ENCODE measurements around the gene TLCD1.

Gene TLCD1

DNA sequence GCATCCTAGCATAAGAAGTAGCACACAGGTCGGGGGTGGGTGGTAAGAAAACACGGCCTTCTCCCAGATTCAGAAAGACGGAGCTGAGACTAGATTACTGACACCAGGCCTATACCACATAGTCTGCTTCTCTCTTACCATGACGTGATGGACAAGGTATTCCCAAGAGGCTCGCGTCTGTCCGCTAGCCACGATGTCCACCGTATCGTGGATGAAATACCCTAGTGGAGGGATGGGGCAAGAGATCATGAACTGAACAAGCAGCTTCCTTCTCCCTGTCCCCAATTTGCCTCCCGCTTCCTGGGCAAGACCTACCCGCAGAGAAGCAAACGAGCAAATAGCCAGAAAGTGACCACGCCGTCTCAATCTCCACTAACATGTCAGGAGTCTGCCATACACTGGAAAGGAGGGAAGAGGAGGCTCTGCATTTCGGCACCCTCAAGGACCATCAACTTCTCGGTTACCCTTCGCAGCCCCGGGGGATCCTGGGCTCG lies 820 bp downstream of the TLCD1 start:
- peak overlapping the region; percentile 55 for H3K4me3 ChIP-seq (ENCODE audit: low read depth, low read length)
- peaks cover 9% of the 10 kb centered on the region; the same call in 1 of the 2 replicates for H3K4me1 ChIP-seq (ENCODE audit: control insufficient read depth, insufficient read depth, low read length)
- ChIA-PET CTCF (interaction anchor here (0.6 to 13.6 kb wide), 14 partner anchors 12 to 393 kb away, joined by 3 to 445 read pairs (median 3); partner anchors contain the start of genes PROCA1 and TRAF4), POLR2A (interaction anchor here (0.6 to 6.7 kb wide), 24 partner anchors 10 to 359 kb away, joined by 3 to 448 read pairs (median 5); partner anchors contain the start of genes BLTP2, DHRS13, ERAL1 and FAM222B)
- H3K9me3 ChIP-seq (ENCODE audit: control insufficient read depth, insufficient read depth, low read depth, low read length): no peaks in the 10 kb centered on the region
- H3K36me3 ChIP-seq (ENCODE audit: control insufficient read depth in 2 of 2, insufficient read depth in 1 of 2, low read length in 2 of 2): peaks cover 26 to 51% of the 10 kb centered on the region in 2 experiments
- H3K27ac ChIP-seq (ENCODE audit: extremely low read depth, low read depth, low read length): peak overlapping the region; percentile 99
- peak; percentile 52; the same call in 1 of the 2 replicates for TF ChIP-seq ZNF639 (tag by site-specific recombination; IDR thresholded peaks at IDR 0.05)
- TF ChIP-seq ZNF670 (tag by site-specific recombination; IDR thresholded peaks at IDR 0.05; ENCODE audit: low read depth): no peak
- TF ChIP-seq ZNF596 (tag by site-specific recombination; IDR thresholded peaks at IDR 0.05): no peak
- TF ChIP-seq ZNF623 (tag by site-specific recombination; IDR thresholded peaks at IDR 0.05): peak; percentile 2; the same call in 1 of the 2 replicates
- no peak for TF ChIP-seq ZNF621 (tag by site-specific recombination; IDR thresholded peaks at IDR 0.05)
- no peak for TF ChIP-seq ZNF341 (tag by site-specific recombination; IDR thresholded peaks at IDR 0.05; ENCODE audit: low read depth)
- no peak for TF ChIP-seq ZBTB26 (tag by site-specific recombination; optimal IDR thresholded peaks at IDR 0.05)
- TF ChIP-seq ZFP69B (tag by site-specific recombination; IDR thresholded peaks at IDR 0.05): peak; percentile 13; the same call in 1 of the 2 replicates
- TF ChIP-seq TRIM28 (IDR thresholded peaks at IDR 0.05; ENCODE audit: borderline replicate concordance, low read length): no peak
- TF ChIP-seq, protein P1, sequence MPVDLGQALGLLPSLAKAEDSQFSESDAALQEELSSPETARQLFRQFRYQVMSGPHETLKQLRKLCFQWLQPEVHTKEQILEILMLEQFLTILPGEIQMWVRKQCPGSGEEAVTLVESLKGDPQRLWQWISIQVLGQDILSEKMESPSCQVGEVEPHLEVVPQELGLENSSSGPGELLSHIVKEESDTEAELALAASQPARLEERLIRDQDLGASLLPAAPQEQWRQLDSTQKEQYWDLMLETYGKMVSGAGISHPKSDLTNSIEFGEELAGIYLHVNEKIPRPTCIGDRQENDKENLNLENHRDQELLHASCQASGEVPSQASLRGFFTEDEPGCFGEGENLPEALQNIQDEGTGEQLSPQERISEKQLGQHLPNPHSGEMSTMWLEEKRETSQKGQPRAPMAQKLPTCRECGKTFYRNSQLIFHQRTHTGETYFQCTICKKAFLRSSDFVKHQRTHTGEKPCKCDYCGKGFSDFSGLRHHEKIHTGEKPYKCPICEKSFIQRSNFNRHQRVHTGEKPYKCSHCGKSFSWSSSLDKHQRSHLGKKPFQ (tag by site-specific recombination; IDR thresholded peaks at IDR 0.05): peak; percentile 23; the same call in 1 of the 2 replicates
- TF ChIP-seq ZNF274 (IDR thresholded peaks at IDR 0.05; ENCODE audit: low read length): no peak
- TF ChIP-seq ZNF274 (tag by site-specific recombination; IDR thresholded peaks at IDR 0.05; ENCODE audit: borderline replicate concordance): no peak
- no peak; the same call in 1 of the 2 replicates for TF ChIP-seq WT1 (tag by site-specific recombination; IDR thresholded peaks at IDR 0.05)
- TF ChIP-seq, protein P2, sequence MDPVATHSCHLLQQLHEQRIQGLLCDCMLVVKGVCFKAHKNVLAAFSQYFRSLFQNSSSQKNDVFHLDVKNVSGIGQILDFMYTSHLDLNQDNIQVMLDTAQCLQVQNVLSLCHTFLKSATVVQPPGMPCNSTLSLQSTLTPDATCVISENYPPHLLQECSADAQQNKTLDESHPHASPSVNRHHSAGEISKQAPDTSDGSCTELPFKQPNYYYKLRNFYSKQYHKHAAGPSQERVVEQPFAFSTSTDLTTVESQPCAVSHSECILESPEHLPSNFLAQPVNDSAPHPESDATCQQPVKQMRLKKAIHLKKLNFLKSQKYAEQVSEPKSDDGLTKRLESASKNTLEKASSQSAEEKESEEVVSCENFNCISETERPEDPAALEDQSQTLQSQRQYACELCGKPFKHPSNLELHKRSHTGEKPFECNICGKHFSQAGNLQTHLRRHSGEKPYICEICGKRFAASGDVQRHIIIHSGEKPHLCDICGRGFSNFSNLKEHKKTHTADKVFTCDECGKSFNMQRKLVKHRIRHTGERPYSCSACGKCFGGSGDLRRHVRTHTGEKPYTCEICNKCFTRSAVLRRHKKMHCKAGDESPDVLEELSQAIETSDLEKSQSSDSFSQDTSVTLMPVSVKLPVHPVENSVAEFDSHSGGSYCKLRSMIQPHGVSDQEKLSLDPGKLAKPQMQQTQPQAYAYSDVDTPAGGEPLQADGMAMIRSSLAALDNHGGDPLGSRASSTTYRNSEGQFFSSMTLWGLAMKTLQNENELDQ (tag by site-specific recombination; IDR thresholded peaks at IDR 0.05; ENCODE audit: low read depth): no peak
- no peak for TF ChIP-seq ZNF658 (tag by site-specific recombination; IDR thresholded peaks at IDR 0.05)
- no peak for TF ChIP-seq ZNF174 (tag by site-specific recombination; IDR thresholded peaks at IDR 0.05)
- no peak for TF ChIP-seq ZNF155 (tag by site-specific recombination; IDR thresholded peaks at IDR 0.05)
- TF ChIP-seq GLIS1 (tag by site-specific recombination; IDR thresholded peaks at IDR 0.05): no peak
- peak; percentile 75; the same call in 1 of the 2 replicates for TF ChIP-seq ZNF2 (tag by site-specific recombination; IDR thresholded peaks at IDR 0.05)
- peak; percentile 80 for TF ChIP-seq ZNF324 (tag by site-specific recombination; IDR thresholded peaks at IDR 0.05)
- TF ChIP-seq EGR2 (tag by site-specific recombination; IDR thresholded peaks at IDR 0.05; ENCODE audit: low read depth): peak; percentile 30; the same call in 1 of the 2 replicates
- TF ChIP-seq ZBTB7A (tag by site-specific recombination; IDR thresholded peaks at IDR 0.05; ENCODE audit: low read depth): no peak
- TF ChIP-seq KLF8 (tag by site-specific recombination; IDR thresholded peaks at IDR 0.05): 0 out of 2 replicates have a peak, but pooled peaks have one; percentile 2
- TF ChIP-seq ZBTB17 (tag by site-specific recombination; IDR thresholded peaks at IDR 0.05): 0 out of 2 replicates have a peak, but pooled peaks have one; percentile 86
- TF ChIP-seq ZNF629 (tag by site-specific recombination; IDR thresholded peaks at IDR 0.05): peak; percentile 92
- no peak for TF ChIP-seq ZNF777 (tag by site-specific recombination; IDR thresholded peaks at IDR 0.05; ENCODE audit: borderline replicate concordance)
- TF ChIP-seq KLF17 (tag by site-specific recombination; IDR thresholded peaks at IDR 0.05): peak; percentile 13
- TF ChIP-seq ZNF24 (tag by site-specific recombination; IDR thresholded peaks at IDR 0.05): no peak
- TF ChIP-seq OVOL3 (tag by site-specific recombination; IDR thresholded peaks at IDR 0.05): 0 out of 2 replicates have a peak, but pooled peaks have one; percentile 51
- TF ChIP-seq AEBP2 (tag by site-specific recombination; IDR thresholded peaks at IDR 0.05; ENCODE audit: borderline replicate concordance): no peak
